DND-41 (cell line): ENCODE results near the gene CELF5.
"Not testable (repeated sequence)": the region's sequence is repeated elsewhere in the genome, so short reads cannot be mapped to it uniquely, and the experiment has no call there.

Experiments used
- EZH2 ChIP-seq: IDR thresholded peaks from 3 replicates; pipeline ENCODE4 v1.6.1; 2012; ENCODE audit warnings: borderline replicate concordance, low read depth, mild to moderate bottlenecking, moderate library complexity, low read length, inconsistent platforms; ENCODE audit not compliant: severe bottlenecking
- TF ChIP-seq, protein P1 (sequence below): IDR thresholded peaks from 2 replicates; pipeline ENCODE4 v1.5.1; 2012; ENCODE audit warnings: borderline replicate concordance, low read length, moderate library complexity, mild to moderate bottlenecking; ENCODE audit not compliant: poor library complexity, severe bottlenecking; ENCODE audit errors: extremely low read depth

DNA sequence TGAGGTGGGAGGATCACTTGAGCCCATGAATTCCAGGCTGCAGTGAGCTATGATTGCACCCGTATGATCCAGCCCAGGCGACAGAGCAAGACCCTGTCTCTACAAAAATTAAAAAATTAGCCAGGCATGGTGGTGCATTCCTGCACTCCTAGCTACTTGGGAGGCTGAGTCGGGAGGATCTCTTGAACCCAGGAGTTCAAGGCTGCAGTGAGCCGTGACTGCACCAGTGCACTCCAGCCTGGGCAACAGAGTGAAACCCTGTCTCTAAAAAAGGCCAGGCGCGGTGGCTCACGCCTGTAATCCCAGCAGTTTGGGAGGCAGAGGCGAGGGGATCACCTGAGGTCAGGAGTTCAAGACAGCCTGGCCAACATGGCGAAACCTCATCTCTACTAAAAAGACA lies 118.5 kb downstream of the CELF5 start:
- TF ChIP-seq, protein P1, sequence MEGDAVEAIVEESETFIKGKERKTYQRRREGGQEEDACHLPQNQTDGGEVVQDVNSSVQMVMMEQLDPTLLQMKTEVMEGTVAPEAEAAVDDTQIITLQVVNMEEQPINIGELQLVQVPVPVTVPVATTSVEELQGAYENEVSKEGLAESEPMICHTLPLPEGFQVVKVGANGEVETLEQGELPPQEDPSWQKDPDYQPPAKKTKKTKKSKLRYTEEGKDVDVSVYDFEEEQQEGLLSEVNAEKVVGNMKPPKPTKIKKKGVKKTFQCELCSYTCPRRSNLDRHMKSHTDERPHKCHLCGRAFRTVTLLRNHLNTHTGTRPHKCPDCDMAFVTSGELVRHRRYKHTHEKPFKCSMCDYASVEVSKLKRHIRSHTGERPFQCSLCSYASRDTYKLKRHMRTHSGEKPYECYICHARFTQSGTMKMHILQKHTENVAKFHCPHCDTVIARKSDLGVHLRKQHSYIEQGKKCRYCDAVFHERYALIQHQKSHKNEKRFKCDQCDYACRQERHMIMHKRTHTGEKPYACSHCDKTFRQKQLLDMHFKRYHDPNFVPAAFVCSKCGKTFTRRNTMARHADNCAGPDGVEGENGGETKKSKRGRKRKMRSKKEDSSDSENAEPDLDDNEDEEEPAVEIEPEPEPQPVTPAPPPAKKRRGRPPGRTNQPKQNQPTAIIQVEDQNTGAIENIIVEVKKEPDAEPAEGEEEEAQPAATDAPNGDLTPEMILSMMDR: not testable (repeated sequence)
- not testable (repeated sequence) for TF ChIP-seq EZH2
